ENCODE measurements around the gene RBM28.

Gene RBM28

DNA sequence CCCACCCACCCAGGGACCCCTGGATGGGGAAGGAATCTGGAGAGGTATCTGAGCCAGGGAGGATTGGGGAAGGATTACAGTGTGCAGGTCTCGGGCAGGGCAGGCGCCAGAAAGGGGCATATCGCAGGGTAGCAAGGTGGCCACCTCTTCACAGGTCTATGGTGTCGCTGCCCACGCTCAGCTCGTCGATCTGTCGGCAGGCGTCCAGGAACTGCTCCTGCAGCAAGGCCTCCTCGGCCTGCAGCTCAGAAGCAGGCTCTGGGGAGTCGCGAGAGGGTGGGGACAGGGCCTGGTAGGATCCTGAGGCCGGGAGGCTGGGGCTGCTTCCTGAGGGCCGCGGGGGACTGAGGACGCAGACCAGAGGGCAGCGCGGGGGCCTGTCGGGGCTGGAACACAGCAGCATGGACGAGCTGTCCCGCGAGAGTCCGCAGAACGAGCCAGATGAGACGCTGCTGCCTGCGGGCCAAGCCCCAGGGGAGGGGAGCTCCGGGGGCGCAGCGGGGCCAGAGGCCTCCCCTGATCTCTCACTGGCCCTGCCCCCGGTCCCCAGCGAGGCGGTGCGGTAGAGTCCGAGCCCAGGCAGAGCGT is 7.1 kb upstream of the RBM28 start:
- DNase-seq (ENCODE audit: low read depth) = no peak
- no peak overlapping the region for H3K4me3 ChIP-seq (ENCODE audit: low read length)

DNA sequence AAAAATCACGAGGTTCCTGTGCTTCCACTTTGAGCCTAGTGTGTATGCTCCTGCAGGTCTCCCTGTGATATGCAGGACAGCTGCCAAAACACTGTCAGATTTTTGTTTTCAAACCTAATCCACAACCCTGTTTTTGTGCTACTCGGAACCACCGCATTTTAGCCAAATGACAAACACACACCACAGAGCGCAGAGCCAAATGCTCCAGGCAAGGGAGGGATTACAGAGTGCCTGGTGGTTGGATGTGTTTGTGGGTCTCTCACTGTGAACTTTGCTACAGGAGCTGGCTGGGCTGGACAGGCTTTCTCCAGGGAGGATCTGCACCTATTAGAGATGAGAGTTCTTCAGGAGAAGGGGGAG is 5.7 kb upstream of the RBM28 start:
- TF ChIP-seq, protein P1, sequence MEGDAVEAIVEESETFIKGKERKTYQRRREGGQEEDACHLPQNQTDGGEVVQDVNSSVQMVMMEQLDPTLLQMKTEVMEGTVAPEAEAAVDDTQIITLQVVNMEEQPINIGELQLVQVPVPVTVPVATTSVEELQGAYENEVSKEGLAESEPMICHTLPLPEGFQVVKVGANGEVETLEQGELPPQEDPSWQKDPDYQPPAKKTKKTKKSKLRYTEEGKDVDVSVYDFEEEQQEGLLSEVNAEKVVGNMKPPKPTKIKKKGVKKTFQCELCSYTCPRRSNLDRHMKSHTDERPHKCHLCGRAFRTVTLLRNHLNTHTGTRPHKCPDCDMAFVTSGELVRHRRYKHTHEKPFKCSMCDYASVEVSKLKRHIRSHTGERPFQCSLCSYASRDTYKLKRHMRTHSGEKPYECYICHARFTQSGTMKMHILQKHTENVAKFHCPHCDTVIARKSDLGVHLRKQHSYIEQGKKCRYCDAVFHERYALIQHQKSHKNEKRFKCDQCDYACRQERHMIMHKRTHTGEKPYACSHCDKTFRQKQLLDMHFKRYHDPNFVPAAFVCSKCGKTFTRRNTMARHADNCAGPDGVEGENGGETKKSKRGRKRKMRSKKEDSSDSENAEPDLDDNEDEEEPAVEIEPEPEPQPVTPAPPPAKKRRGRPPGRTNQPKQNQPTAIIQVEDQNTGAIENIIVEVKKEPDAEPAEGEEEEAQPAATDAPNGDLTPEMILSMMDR (conservative IDR thresholded peaks at IDR 0.05; ENCODE audit: low read length) = no peak
- no peak overlapping the region for H3K4me3 ChIP-seq (ENCODE audit: low read length)
- DNase-seq (ENCODE audit: low read depth) = no peak

More for the DNA sequence above, 7.1 kb upstream of the RBM28 start:
- TF ChIP-seq, protein P1 (conservative IDR thresholded peaks at IDR 0.05; ENCODE audit: low read length) = no peak

DNA sequence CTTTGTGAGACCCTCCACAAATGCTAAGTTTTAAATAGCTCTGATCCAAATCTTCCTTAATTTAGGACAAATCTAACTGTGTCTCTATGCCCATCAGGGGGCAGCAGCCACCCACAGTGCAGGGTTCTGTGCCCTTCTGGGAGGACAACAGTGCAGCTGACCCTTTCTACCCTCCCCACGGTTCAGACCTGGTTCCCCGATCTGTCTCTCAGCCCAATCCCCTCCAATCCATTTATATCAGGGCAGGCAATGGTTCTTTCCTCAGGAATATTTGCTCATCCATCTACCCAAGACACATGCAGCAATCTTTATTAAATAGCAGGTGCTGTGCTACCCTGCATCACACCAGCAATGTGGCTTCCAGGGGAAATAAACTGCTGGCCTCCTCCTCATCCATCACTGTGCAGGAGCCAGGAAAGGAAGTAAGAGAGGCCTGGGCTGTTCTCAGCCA is 4.0 kb upstream of the RBM28 start:
- peak; percentile 40 for DNase-seq (ENCODE audit: low read depth)
- no peak overlapping the region for H3K4me3 ChIP-seq (ENCODE audit: low read length)
- TF ChIP-seq, protein P1 (conservative IDR thresholded peaks at IDR 0.05; ENCODE audit: low read length) = peak; percentile 84

DNA sequence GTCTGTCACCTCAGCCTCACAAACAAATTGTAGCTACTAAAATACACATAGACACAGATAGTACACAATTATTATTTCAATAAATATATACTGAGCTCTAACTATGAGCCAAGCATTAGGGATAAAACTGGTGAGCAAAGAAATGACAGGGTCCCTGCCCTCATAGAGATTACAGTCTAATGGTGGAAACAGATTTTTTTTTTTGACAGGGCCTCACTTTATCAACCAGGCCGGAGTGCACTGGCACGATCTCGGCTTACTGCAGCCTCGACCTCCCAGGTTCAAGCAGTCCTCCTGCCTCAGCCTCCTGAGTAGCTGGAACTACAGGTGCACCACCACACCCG is 695 bp upstream of the RBM28 start:
- TF ChIP-seq, protein P1 (conservative IDR thresholded peaks at IDR 0.05; ENCODE audit: low read length) = no peak
- no peak overlapping the region for H3K4me3 ChIP-seq (ENCODE audit: low read length)
- no peak for DNase-seq (ENCODE audit: low read depth)

DNA sequence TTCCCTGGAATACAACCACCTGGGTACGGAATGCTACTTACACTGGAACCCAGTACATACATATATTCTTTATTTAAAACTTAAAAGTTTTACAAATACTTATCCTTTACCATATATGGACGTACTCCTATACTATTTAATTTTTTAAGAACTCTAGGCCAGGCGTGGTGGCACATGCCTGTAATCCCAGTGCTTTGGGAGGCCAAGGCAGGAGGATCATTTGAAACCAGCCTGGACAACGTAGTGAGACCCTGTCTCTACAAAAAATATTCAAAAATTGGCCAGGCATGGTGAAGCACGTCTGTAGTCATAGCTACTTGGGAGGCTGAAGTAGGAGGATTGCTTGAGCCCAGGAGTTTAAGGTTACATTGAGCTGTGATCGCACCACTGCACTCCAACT is 2.0 kb downstream of the RBM28 start:
- H3K4me3 ChIP-seq (ENCODE audit: low read length) = no peak overlapping the region
- DNase-seq (ENCODE audit: low read depth) = no peak
- TF ChIP-seq, protein P1 (conservative IDR thresholded peaks at IDR 0.05; ENCODE audit: low read length) = no peak

DNA sequence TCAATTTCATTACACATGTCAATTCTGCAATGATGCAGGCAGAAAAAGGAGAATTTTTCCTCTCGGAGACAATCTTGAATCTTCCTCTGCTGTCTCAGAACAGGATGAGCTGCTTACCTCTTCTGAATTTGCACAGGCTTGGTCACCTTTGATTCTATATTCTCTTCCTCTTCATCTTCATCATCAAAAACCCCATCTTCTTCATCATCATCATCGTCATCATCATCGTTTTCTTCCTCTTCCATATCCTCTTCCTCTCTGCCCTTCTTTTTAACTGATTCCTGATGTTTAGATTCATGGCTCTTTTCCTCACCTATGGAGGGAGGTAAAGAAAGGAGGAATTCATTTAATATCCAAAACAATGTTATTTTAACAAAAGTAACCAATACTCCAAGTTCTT is 8.0 kb downstream of the RBM28 start:
- DNase-seq (ENCODE audit: low read depth) = no peak
- H3K4me3 ChIP-seq (ENCODE audit: low read length) = no peak overlapping the region
- TF ChIP-seq, protein P1 (conservative IDR thresholded peaks at IDR 0.05; ENCODE audit: low read length) = no peak

DNA sequence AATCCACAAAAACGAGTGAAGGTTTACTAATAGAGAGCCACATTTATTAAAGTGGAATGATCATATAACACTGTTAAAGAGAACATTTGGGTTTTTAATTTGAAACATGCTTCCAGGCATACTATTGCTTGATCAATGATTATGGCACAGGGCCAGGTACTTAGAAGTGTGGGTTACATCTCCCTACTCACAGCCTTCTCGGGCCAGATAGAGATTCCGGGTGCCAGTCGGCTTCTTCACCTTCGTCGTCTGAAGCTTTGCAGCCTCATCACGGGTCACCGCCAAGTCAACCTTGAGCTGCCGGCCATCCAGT is 19.4 kb downstream of the RBM28 start:
- no peak overlapping the region for H3K4me3 ChIP-seq (ENCODE audit: low read length)
- TF ChIP-seq, protein P1 (conservative IDR thresholded peaks at IDR 0.05; ENCODE audit: low read length) = no peak
- no peak for DNase-seq (ENCODE audit: low read depth)

Measured in AG10803 (cell line).